Measurements from ENCODE around the gene DLK1.

DNA sequence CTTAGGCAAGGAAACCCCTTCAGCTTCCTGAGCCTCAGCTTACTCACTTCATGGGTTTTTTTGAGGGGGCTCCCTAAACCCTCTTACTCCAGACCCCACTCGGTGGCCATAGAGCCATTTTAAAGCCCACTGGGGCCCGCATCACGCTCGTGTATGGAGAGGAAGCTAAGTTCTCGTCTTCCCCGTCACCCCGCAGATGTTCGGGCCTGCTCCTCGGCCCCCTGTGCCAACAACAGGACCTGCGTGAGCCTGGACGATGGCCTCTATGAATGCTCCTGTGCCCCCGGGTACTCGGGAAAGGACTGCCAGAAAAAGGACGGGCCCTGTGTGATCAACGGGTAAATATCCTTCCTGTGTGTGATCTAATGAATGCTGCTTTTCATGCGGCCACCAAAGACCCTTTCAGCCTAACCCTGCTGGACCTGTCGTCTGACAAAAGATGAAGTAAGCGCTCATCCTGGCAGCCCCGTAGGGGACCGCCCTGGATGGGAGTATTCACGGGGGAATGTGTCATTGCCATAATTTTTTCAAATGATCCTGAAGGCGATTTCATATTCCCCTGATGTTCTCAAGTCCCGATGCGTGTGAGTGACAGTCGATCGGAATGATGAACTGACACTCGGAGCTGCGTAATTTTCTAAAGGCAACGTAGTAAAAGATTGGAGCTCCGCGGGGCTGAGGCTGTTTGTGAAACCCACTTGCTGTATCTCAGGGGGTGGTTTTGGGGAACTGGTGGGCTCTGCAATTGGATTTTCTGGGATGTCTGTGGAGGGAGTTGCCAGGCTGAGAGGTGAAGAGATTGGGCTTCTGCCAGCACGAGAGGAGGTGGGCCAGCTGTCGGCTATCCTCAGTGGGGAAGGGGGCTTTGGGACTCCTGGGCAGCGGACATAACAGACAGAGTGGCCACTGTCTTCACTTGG lies 5.4 kb downstream of the DLK1 start:
- TF ChIP-seq, protein P1, sequence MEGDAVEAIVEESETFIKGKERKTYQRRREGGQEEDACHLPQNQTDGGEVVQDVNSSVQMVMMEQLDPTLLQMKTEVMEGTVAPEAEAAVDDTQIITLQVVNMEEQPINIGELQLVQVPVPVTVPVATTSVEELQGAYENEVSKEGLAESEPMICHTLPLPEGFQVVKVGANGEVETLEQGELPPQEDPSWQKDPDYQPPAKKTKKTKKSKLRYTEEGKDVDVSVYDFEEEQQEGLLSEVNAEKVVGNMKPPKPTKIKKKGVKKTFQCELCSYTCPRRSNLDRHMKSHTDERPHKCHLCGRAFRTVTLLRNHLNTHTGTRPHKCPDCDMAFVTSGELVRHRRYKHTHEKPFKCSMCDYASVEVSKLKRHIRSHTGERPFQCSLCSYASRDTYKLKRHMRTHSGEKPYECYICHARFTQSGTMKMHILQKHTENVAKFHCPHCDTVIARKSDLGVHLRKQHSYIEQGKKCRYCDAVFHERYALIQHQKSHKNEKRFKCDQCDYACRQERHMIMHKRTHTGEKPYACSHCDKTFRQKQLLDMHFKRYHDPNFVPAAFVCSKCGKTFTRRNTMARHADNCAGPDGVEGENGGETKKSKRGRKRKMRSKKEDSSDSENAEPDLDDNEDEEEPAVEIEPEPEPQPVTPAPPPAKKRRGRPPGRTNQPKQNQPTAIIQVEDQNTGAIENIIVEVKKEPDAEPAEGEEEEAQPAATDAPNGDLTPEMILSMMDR (IDR thresholded peaks at IDR 0.05), result no peak
- no peak for TF ChIP-seq POLR2A (IDR thresholded peaks at IDR 0.05)
- TF ChIP-seq POLR2AphosphoS5 (IDR thresholded peaks at IDR 0.05; ENCODE audit: insufficient read depth in 1 of 2, low read depth in 1 of 2), result no peak

All from vagina (tissue), 2 donors.